HG03045 (cell line): ENCODE results near the gene NDC80.
"Not testable (repeated sequence)": the region's sequence is repeated elsewhere in the genome, so short reads cannot be mapped to it uniquely, and the experiment has no call there.

ENCODE experiments used
- ATAC-seq: cut with Tn5 transposase; IDR thresholded peaks from one replicate; pipeline ENCODE4 v1.9.1; 2021; ENCODE audit warnings: mild to moderate bottlenecking, moderate library complexity; ENCODE audit not compliant: unreplicated experiment

The NDC80 gene

DNA sequence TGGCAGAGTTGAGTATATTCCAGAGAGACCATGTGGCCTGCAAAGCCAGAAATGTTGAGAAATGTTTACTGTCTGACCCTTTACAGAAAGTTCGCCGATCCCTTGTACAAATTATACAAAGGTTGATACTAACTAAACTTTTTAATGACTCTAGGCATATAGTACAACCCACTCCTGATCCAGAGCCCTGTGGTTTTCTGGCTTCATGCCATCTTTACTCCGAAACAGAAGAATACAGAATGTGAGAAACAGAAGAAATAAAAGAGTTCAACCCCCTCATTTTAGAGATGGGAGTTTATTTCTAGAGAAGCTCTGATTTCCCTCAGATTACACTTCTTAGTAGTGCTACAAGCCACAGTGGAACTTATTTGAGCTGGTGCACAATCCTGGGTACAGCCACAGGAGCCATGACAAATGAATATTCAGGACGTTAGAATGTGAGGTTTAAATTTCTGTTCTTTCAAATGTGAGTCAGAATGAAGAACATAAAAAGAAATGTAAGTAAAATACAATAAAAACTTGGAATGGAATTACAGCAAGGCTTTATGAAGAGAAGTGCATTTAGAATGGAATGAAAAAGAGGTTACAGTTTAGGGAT is 46.1 kb downstream of the NDC80 start:
- ATAC-seq: no peak

DNA sequence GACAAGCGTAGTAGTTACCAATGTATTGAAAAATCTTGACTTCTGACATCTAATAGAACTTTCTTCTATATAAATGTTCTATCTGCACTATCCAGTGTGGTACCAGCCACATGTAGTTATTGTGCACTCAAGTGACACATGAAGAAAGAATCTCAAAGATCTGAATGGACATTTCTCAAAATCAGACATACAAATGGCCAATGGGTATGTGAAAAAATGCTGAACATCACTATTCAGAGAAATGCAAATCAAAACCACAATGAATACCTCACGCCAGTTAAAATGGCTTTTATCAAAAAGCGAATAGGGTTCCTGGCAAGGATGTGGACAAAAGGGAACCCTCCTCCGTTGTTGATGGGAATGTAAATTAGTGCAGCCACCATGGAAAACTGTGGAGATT is 46.7 kb downstream of the NDC80 start:
- ATAC-seq: no peak

DNA sequence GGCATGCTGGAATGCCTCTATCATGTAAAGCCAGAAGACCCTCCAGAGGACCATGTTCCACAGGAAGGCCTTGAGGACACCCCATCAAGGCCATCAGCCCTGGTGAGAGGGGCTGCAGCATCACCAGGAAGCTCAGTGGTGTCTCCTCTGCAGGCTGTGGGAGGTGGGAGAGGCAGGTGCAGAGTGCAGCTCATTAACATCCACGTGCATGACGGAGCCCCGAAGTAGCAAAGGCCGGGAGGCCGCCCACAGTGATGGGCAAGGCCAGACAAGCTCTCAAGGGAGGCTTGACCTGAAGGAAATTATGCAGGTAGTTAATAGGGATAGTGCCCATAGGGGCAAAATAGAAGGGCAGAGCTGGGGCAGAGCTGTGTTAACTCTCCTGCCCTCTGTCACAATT is 53.9 kb downstream of the NDC80 start:
- no peak for ATAC-seq

DNA sequence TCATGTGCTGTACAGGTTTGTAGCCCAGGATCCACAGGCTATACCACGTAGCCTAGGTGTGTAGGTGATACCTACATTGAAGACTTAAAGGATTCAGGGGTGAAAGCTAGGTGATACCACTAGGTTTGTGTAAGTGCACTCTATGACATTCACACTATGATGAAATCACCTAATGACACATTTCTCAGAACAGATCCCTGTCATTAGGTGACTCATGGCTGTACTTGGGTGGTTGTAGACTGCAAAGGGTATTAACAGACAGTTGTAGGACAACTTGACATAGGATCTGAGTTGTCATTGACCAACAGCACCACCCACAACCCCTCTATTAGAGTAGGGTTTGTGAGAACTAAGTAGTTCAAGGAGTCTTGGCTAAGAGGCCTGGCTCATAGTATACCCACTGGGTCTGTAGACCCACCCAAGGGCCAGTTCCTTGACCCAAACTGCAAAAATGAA is 56.5 kb downstream of the NDC80 start:
- peak; percentile 89 for ATAC-seq

DNA sequence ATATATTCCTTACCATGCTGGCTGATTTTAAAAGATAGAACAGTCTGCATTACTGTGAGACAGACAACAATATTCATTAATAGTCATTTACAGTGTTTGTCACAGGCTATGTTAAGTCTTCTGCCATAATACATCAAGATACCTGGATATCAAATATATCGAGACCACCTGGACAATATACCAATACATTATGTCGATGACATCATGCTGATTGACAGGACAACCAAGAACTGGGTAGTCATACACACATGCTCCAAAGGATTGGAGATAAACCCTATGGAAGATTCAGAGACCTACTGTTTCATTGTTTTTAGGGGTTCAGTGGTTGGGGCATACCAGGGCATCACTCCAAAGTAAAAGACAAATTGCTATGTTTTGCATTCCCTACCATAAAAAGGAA is 57.6 kb downstream of the NDC80 start:
- ATAC-seq: no peak

DNA sequence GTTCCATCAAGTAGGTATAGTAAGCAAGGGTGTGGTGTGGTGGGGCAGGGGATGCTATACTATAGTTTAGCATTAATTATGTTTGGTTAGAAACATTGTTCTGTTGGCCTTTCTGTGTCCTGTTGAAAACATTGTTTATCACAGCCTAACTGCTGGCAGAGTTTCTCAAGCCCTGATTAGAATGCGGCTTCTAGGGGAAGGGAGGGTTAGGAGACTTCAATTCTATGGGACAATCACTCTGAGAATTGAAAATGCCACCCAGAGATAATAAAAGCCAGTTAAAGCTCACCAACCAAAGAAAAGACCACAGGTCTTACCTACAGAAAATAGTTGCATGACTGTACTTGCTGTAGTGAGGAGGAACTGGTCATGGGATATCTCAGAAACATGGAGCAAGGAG is 64.2 kb downstream of the NDC80 start:
- no peak for ATAC-seq

DNA sequence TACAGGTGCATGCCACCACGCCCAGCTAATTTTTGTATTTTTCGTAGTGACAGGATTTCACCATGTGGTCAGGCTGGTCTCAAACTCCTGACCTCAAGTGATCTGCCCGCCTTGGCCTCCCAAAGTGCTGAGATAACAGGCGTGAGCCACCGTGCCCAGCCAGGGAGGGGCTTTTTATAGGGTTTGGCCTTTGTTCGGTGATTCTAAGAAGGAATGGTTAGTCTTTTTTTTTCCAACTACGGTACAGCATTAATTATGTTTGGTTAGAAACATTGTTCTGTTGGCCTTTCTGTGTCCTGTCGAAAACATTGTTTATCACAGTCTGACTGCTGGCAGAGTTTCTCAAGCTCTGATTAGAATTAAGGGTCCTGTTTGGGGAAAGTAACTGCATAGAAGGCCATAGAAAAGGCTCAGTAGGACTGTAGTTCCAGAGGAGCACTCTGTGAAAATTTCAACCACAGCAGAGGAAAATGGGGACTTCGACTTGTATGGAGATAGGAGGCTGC is 64.8 kb downstream of the NDC80 start:
- no peak for ATAC-seq

DNA sequence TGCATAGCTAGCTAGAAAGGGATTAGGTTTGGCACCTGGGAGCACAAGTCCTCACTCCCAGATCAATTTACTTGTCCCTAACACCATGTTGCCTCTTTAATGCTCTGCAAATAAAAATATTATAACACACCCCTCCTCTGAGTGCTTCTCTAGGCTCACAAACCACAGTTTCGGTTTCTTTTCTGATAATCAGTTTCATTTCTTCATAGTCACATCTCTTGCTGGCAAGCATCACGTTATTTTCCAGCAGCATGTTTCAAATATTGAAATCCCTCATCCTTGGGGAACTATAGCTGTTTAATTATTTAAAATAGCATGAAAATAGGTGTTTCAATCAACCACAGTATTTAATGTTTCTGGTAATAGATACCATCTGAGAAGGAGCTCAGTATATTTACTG is 70.3 kb downstream of the NDC80 start:
- peak; percentile 66 for ATAC-seq

DNA sequence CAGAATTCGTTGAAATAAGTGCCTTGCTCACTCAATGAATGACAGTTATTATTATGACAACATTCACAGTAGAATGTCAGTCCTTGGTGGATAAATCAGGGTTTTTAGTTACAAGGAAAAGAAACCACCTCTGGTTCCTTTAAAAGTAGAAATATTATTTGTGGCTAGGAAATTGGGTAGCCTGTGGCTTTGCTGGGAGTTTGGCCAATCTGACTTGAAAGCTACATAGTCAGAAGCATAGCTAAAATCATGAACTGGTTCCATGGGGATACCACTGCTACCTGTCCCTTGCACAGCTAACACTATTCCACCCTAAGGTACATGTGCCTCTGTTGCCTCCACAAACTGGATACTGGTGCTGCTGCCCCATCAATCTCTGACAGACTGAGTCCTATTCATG is 71.4 kb downstream of the NDC80 start:
- ATAC-seq: no peak

DNA sequence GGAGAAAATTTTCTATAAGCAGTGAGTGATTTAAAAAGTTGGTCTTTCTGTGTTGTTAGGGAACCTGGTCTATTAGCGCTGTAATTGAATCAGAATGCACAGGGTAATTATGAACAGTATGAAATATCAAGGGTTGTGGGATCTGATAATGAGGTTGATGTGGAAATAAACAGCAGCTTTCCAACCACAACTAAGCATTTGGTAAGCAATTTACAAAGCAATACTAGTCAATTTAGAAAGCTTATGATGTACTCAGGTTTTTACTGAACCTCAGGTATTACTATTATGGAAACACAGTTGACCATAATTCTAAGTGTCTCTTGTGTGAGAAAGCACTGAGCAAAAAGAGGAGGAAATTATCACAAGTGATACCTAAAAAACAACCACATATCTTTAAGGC is 73.2 kb downstream of the NDC80 start:
- no peak for ATAC-seq

DNA sequence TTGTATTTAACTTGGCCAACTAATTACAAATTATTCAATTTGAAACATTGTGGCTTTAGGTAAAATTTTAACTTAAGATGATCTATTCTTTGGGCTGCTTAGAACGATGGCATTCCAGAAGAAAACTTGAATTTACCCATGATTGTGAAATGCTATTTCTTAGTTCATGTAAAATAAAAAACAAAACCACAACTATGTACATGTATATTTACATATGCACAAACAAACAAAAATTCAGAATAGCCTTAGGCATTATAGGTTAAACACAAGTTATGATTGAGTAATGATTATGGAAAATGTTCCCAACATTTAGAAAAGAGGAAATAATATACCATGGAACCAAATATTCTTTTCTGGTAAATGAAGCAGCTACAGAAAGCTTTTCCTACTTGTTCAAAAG is 80.6 kb downstream of the NDC80 start:
- no peak for ATAC-seq

DNA sequence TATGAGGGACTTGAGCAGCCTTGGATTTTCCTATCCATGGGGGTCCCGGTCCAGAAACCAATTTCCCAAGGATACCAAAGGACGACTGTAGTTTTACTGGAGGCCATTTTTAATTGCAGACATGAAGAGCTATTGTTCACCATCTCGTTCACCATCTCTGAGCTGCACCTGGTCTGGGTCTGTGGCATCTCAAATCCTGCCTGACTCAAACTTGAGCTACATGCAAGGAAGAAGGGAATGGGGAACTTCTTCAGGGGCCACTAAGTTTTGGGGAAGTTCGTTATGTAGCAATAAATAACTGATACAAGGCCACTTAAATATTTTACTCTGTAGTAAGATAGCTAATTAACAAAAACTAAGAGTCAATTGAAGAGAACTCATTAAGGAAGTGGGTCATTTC is 82.1 kb downstream of the NDC80 start:
- no peak for ATAC-seq

DNA sequence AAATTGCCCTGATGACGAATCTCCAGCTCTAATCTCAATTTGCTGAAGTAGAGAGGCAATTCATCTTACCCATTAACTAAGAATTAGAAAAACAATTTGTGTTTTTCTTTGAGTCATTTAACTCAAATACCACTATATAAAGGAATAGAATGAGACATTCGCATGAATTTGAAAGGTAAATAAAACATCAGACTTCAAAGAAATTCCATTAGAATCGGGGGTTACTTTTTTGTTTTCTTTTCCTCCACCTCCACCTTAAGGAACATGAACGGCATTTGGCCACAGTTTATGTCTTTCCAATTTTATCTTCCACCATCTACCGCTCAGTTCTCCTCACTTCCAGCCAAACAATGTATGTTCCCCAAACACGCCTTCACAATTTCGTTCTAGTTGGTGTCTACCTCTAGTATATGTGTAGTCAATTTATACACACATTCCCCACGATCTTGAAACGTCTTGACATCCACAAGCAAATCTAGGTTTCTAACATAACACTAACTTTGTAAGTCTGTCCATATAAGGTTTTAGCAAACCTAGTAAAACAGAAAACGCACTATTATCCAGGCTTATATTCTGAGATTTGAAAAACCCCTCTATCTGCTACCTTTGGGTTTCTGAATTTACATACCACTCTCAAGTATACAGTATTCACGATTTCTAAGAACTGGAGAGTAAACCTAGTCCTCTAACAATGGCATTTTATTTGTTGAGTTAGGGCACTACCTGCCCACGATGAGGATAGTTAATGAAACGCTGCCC is 83.0 kb downstream of the NDC80 start:
- ATAC-seq: no peak

DNA sequence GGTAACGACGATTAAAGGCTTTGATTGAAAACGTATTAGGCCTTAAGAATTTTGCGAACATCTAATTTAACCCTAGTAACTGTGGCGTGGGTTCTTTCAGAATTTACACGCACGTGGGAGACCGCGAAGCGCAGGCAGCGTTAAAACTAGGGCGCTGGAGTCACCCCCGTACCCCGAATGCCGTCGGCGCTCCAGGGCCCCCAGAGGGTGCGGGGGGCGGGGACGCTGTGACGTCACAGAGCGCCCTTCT is 83.5 kb downstream of the NDC80 start:
- peak; percentile 45 for ATAC-seq

DNA sequence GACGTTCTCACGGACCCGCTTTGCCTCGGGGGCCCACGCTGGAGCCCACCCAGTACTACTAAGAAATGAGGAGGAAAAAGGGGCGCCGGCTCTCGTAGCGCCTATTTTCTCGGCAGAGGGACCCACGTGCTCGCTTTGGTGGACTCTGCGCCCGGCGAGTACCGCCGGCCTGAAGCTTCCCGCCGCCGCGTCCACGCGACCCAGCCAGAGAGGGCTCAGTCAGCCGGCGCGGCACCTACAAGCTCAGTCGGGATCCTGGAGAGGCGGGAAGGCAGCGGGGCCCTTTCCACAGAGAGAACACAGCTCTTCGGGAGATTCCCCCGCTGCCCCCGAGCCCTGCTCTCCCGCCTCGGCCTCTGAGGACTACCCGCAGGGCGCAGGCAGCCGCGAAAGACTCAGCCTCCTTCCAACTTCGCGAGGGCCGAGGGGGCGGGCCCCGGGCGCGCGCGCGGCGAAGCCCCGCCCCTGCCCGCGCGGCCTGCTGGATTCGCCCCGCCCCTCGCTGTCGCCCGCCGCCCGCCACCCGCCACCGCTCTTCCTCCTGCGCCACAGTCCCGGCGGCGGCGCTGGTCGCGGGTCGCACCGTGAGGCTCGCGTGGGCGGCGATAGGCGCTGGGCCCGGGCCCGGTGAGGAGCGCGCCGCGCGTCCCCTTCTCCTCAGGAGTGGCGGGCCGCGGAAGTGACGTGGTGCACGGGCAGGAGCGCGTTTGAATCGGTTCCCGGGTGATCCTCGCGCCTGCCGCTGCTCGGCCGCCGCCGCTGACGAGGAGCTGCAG is 84.0 kb downstream of the NDC80 start, which contains the start of gene SMCHD1:
Gene SMCHD1, plus strand, starts transcription at position 549 of the 776 bp plus-strand sequence. CDS start 350 bp downstream, outside the sequence.
- ATAC-seq: peak; percentile 77

DNA sequence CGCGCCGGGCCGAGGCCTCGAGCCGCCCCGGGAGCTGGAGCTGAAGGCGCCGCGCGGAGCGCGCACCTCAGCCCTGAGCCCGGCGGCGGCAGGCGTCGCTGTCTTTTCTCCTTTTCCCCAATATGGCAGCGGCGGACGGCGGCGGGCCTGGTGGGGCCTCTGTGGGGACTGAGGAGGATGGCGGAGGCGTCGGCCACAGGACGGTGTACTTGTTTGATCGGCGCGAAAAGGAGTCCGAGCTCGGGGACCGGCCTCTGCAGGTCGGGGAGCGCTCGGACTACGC is 84.5 kb downstream of the NDC80 start:
- no peak for ATAC-seq

DNA sequence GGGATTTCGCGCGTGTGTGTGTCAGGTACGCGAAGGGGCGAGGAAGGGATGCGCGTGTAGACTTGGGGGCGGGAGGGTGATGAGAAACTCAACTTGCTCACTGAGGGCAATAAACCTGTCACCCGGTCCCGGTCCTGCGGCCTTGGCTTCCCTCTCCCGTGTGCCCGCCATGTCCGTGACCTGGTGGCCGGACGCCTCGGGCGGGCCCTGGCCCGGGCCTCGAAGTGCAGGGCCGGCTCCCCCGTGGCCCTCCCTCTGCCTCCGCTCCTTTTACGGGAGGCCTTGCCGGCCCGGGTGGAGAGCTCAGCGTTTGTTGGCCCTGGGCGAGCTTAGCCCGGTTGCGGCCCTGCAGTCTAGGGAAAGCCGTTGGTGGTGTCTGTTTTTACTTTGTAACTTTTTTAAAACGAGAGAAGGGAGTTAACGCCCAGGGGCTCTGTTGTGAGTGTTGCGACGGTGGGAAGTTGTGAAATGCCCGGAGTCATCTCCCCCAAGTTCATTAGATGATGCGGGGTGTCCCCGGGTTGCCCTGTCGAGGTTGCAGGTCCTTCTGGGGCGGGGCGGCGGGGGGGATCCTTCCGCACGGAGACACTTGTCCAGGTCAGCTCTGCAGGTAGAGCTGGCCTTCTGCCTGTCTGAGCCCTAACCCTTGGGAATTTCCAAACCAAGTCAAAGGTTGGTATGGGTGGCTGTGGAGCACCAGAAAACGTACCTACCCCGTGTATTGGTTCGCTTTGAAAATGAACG is 85.1 kb downstream of the NDC80 start:
- ATAC-seq: peak; percentile 11

DNA sequence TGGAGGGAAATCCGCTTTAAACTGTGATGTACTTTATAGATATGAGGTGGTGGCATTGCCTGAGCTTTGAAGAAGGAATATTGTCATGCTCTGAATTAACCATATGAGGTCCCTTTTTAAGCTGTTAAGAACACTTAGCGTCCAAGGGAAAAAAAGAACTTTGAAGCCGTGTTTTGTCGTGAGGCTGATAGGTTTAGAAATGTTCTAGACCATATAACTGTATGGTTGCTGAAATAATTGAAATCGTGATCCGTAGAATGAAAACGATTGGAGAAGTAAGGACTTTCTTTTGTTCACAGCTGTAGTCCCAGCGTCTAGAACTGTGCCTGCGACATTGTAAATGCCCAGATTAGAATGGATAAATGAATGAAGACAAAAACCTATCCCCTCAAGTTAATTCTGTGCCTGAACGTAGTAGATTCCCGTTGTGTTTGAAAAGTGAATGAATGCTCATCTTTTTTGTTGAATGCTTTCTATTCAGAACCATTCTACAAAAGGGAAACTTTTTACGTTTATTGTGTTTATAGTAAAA is 85.7 kb downstream of the NDC80 start:
- no peak for ATAC-seq

DNA sequence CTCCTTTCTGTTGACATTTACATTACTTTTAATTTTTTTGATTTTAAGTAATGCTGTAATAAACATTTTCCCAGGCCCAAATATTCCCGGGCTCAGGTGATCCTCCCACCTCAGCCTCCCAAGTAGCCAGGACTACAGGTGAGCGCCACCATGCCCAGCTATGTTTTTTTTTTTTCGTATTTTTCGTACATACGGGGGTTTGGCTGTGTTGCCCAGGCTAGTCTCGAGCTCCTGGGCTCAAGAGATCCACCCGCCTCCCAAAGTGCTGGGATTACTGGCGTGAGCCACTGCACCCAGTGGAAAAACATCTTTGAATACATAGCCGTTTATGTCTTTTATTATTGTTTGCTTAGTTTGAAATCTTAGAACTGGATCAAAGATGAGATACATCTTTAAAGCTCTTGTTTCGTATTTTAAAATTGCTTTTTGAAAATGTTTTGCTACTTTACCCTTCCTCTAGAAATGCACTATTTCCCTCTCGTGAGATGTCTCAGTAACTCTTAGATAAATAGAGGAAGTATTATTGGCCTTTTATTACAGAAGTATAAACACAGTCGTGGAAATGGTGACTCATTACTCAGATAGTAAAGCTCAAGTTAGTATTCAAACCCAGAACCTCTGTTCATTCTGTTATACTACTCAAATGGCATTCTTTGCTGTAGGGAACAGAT is 86.6 kb downstream of the NDC80 start:
- ATAC-seq: no peak

DNA sequence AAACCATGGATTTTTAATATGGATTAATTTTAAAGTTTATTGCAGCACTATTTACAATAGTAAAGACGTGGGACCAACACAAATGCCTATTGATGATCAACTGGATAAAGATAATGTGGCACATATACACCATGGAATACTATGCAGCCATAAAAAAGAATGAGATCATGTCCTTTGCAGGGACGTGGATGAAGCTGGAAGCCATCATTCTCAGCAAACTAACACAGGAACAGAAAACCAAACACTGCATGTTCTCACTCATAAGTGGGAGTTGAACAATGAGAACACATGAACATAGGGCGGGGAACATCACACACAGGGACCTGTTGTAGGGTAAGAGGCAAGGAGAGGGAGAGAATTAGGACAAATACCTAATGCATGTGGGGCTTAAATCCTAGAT is 89.5 kb downstream of the NDC80 start:
- not testable (repeated sequence) for ATAC-seq

DNA sequence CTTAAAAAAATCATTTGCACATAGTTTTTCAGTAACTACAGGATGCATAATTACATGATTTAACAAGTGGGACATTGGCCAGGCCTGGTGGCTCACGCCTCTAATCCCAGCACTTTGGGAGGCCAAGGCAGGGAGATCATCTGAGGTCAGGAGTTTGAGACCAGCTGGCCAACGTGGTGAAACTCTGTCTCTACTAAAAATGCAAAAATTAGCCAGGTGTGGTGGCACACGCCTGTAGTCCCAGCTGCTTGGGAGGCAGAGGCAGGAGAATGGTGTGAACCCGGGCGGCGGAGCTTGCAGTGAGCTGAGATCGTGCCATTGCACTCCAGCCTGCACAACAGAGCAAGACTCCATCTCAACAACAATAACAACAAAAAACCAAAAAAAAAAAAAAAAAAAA is 90.9 kb downstream of the NDC80 start:
- not testable (repeated sequence) for ATAC-seq
